ENCODE measurements around the gene SHB.

The SHB gene

DNA sequence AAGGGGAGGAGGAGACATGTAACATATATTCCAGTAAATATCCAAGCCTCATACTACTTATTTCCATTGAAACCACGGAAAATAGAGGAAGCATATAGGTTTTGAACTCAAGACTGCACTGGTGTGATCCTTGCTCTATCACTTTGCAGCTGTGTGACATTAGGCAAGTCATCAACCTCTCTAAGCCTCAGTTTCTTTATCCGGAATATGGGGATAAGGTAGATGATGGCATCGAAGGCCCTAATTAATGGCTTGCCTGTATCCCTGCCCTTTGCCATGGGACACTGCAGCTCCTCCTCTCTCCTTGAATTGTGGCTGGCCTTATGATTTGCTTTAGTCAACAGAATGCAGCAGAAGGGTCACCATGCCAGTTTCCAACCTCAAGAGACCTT is 6.9 kb downstream of the SHB start:
- Histone ChIP-seq H3K4me3 (ENCODE audit: low read depth, low read length, poor library complexity, severe bottlenecking) (no peak overlapping the region), H4K20me1 (ENCODE audit: insufficient read depth, low read length) (no peaks in the 10 kb centered on the region), H3K79me2 (ENCODE audit: insufficient read depth, low read length) (no peaks in the 10 kb centered on the region), H3K4me2 (ENCODE audit: low read length) (no peak overlapping the region), H3K9me2 (ENCODE audit: low read depth, low read length) (no peaks in the 10 kb centered on the region), H3K27me3 (ENCODE audit: insufficient read depth, low read length) (no peaks in the 10 kb centered on the region), H3K4me1 (ENCODE audit: insufficient read depth, low read length, severe bottlenecking) (peaks cover 2% of the 10 kb centered on the region), H3K36me3 (ENCODE audit: insufficient read depth, low read length) (no peaks in the 10 kb centered on the region), H2AFZ (ENCODE audit: low read length) (no peak overlapping the region), H3K27ac (ENCODE audit: low read depth, low read length, poor library complexity, severe bottlenecking) (no peak overlapping the region), H3K9ac (ENCODE audit: low read length) (no peak overlapping the region), H3F3A (ENCODE audit: insufficient read depth, low read length) (no peaks in the 10 kb centered on the region), H3K9me3 (ENCODE audit: low read length) (no peaks in the 10 kb centered on the region)
- no peak for TF ChIP-seq CTCF (IDR thresholded peaks at IDR 0.05; ENCODE audit: low read length)
- no peak for TF ChIP-seq EZH2 (IDR thresholded peaks at IDR 0.05; ENCODE audit: borderline replicate concordance, low read length)

DNA sequence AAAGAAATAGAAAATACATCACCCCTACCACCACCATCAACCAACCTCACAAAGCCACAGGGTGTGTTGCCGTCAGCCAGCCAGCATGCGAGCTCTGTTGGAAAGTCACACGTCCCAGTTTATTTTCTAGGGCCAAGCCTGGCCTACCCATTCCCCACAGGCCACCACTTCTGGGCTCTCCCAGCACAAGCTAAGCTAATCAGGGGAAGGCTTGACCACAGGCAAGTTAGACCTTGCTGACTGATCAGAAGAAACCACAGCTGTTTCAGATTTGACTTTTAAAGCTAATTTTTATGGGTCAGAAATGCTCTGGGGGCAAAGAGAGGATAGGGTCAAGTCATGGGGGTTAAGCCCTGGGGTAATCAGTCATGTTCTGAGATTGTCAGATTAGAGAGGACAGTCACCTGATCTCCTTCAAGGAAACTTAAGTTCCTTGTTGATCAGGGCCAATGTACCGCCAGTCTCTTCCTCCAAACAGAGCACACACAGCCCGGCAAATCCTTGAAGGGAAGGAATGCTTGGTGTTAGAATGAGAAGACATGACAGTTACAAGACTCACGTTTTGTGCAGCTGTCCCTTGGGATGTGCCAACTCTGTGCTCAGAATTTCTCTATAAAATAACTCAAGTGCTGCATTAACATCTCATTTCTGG is 7.6 kb downstream of the SHB start:
- Histone ChIP-seq H3K9ac (ENCODE audit: low read length) (no peak overlapping the region), H3F3A (ENCODE audit: insufficient read depth, low read length) (no peaks in the 10 kb centered on the region), H3K27ac (ENCODE audit: low read depth, low read length, poor library complexity, severe bottlenecking) (no peak overlapping the region), H3K27me3 (ENCODE audit: insufficient read depth, low read length) (no peaks in the 10 kb centered on the region), H2AFZ (ENCODE audit: low read length) (no peak overlapping the region), H3K4me3 (ENCODE audit: low read depth, low read length, poor library complexity, severe bottlenecking) (no peak overlapping the region), H3K9me2 (ENCODE audit: low read depth, low read length) (no peaks in the 10 kb centered on the region), H3K36me3 (ENCODE audit: insufficient read depth, low read length) (no peaks in the 10 kb centered on the region), H3K9me3 (ENCODE audit: low read length) (no peaks in the 10 kb centered on the region), H4K20me1 (ENCODE audit: insufficient read depth, low read length) (no peaks in the 10 kb centered on the region), H3K4me1 (ENCODE audit: insufficient read depth, low read length, severe bottlenecking) (no peaks in the 10 kb centered on the region), H3K79me2 (ENCODE audit: insufficient read depth, low read length) (no peaks in the 10 kb centered on the region), H3K4me2 (ENCODE audit: low read length) (no peak overlapping the region)
- TF ChIP-seq CTCF (IDR thresholded peaks at IDR 0.05; ENCODE audit: low read length) = no peak
- no peak for TF ChIP-seq EZH2 (IDR thresholded peaks at IDR 0.05; ENCODE audit: borderline replicate concordance, low read length)

- Histone ChIP-seq H3K36me3 (ENCODE audit: insufficient read depth, low read length) (no peaks in the 10 kb centered on the region), H3F3A (ENCODE audit: insufficient read depth, low read length) (no peaks in the 10 kb centered on the region), H3K27ac (ENCODE audit: low read depth, low read length, poor library complexity, severe bottlenecking) (no peak overlapping the region), H3K27me3 (ENCODE audit: insufficient read depth, low read length) (no peaks in the 10 kb centered on the region), H3K4me3 (ENCODE audit: low read depth, low read length, poor library complexity, severe bottlenecking) (no peak overlapping the region), H3K4me1 (ENCODE audit: insufficient read depth, low read length, severe bottlenecking) (no peaks in the 10 kb centered on the region), H3K79me2 (ENCODE audit: insufficient read depth, low read length) (no peaks in the 10 kb centered on the region), H3K9me3 (ENCODE audit: low read length) (no peaks in the 10 kb centered on the region), H3K9me2 (ENCODE audit: low read depth, low read length) (no peaks in the 10 kb centered on the region), H3K9ac (ENCODE audit: low read length) (no peak overlapping the region), H4K20me1 (ENCODE audit: insufficient read depth, low read length) (no peaks in the 10 kb centered on the region), H2AFZ (ENCODE audit: low read length) (no peak overlapping the region), H3K4me2 (ENCODE audit: low read length) (no peak overlapping the region)
- TF ChIP-seq EZH2 (IDR thresholded peaks at IDR 0.05; ENCODE audit: borderline replicate concordance, low read length) (no peak), CTCF (IDR thresholded peaks at IDR 0.05; ENCODE audit: low read length) (no peak)
Observed at GRCh38 chr9:38060681-38061080, 8.3 kb downstream of the SHB start.

Measured in OCI-LY1 (cell line).